ENCODE results near the gene EHMT1.
"Not testable (repeated sequence)": the region's sequence is repeated elsewhere in the genome, so short reads cannot be mapped to it uniquely, and the experiment has no call there.

The EHMT1 gene

GRCh38 chr9:137876781-137877386 lies 258.1 kb downstream of the EHMT1 start:
- FAIRE-seq, result no peak

- FAIRE-seq, result not testable (repeated sequence)
These were observed 258.8 kb downstream of the EHMT1 start, which contains the start of gene CACNA1B for GRCh38 chr9:137877506-137878122. Gene CACNA1B (plus strand): TSS chr9:137877782. CDS start chr9:137877934, 152 bp downstream.

GRCh38 chr9:137878146-137878941 lies 259.5 kb downstream of the EHMT1 start:
- FAIRE-seq, result no peak

- FAIRE-seq, result no peak
These were observed 260.2 kb downstream of the EHMT1 start for GRCh38 chr9:137879052-137879451.

- FAIRE-seq, result no peak
These were observed 260.9 kb downstream of the EHMT1 start for GRCh38 chr9:137879566-137880150.

- no peak for FAIRE-seq
These were observed 261.6 kb downstream of the EHMT1 start for GRCh38 chr9:137880160-137880975.

- no peak for FAIRE-seq
These were observed 262.2 kb downstream of the EHMT1 start for GRCh38 chr9:137880976-137881530.

GRCh38 chr9:137881591-137882505 lies 263.0 kb downstream of the EHMT1 start:
- FAIRE-seq, result no peak

- no peak for FAIRE-seq
These were observed 263.7 kb downstream of the EHMT1 start for GRCh38 chr9:137882506-137882821.

GRCh38 chr9:137883977-137884376 lies 265.2 kb downstream of the EHMT1 start:
- not testable (repeated sequence) for FAIRE-seq

- not testable (repeated sequence) for FAIRE-seq
These were observed 265.7 kb downstream of the EHMT1 start for GRCh38 chr9:137884547-137884946.

- FAIRE-seq, result not testable (repeated sequence)
These were observed 266.3 kb downstream of the EHMT1 start for GRCh38 chr9:137885121-137885520.
